ENCODE data around the gene ZNF423. TPM values are rescaled to one million over a fixed set of nuclear protein-coding genes. Genes with fewer than 3 reads are reported as not detected.

Gene ZNF423
- total and polyA plus RNA-seq, 12 donors: 1.7 to 10.6 (median 5.5) TPM

GRCh38 chr16:49526860-49527365, 329.0 kb downstream of the ZNF423 start:
- no peaks in the 10 kb centered on the region for H3K27me3 ChIP-seq
- no peaks in the 10 kb centered on the region for H3K36me3 ChIP-seq (replicated peaks in 1 of 2)
- WGBS, 4 donors: 91 to 96% (median 94%) methylated on average over 3 to 11 of the region's 11 CpGs
- DNase-seq: no peak
- no peaks in the 10 kb centered on the region for H3K9me3 ChIP-seq (replicated peaks in 1 of 3)
- no peak overlapping the region for H3K27ac ChIP-seq
- no peak overlapping the region for H3K4me3 ChIP-seq
- intact Hi-C loops (cut with DNase I): no loop called here
- no peaks in the 10 kb centered on the region for H3K4me1 ChIP-seq (replicated peaks in 1 of 2)
- TF ChIP-seq, protein P1, sequence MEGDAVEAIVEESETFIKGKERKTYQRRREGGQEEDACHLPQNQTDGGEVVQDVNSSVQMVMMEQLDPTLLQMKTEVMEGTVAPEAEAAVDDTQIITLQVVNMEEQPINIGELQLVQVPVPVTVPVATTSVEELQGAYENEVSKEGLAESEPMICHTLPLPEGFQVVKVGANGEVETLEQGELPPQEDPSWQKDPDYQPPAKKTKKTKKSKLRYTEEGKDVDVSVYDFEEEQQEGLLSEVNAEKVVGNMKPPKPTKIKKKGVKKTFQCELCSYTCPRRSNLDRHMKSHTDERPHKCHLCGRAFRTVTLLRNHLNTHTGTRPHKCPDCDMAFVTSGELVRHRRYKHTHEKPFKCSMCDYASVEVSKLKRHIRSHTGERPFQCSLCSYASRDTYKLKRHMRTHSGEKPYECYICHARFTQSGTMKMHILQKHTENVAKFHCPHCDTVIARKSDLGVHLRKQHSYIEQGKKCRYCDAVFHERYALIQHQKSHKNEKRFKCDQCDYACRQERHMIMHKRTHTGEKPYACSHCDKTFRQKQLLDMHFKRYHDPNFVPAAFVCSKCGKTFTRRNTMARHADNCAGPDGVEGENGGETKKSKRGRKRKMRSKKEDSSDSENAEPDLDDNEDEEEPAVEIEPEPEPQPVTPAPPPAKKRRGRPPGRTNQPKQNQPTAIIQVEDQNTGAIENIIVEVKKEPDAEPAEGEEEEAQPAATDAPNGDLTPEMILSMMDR (IDR thresholded peaks at IDR 0.05): no peak
- TF ChIP-seq POLR2A (IDR thresholded peaks at IDR 0.05): no peak

- TF ChIP-seq, protein P1 (IDR thresholded peaks at IDR 0.05): no peak
- no peak for TF ChIP-seq POLR2A (IDR thresholded peaks at IDR 0.05)
- no peaks in the 10 kb centered on the region for H3K36me3 ChIP-seq (replicated peaks in 1 of 2)
- intact Hi-C loops (cut with DNase I): no loop called here
- no peaks in the 10 kb centered on the region for H3K9me3 ChIP-seq (replicated peaks in 1 of 3)
- WGBS, 4 donors: 76 to 91% (median 86%) methylated on average over 7 to 9 of the region's 9 CpGs
- no peak overlapping the region for H3K27ac ChIP-seq
- H3K27me3 ChIP-seq: no peaks in the 10 kb centered on the region
- no peak overlapping the region for H3K4me3 ChIP-seq
- H3K4me1 ChIP-seq (replicated peaks in 1 of 2): no peaks in the 10 kb centered on the region
- DNase-seq: no peak
These were observed 331.0 kb downstream of the ZNF423 start for GRCh38 chr16:49524947-49525315.

- Histone ChIP-seq H3K9me3 (replicated peaks in 1 of 3) (no peaks in the 10 kb centered on the region), H3K36me3 (replicated peaks in 1 of 2) (no peaks in the 10 kb centered on the region), H3K4me3 (no peak overlapping the region), H3K27ac (no peak overlapping the region), H3K4me1 (replicated peaks in 1 of 2) (no peaks in the 10 kb centered on the region), H3K27me3 (no peaks in the 10 kb centered on the region)
- TF ChIP-seq POLR2A (IDR thresholded peaks at IDR 0.05): no peak
- TF ChIP-seq, protein P1 (IDR thresholded peaks at IDR 0.05): no peak
- WGBS, 4 donors: 42 to 46% (median 46%) methylated on average over 7 to 14 of the region's 14 CpGs
- intact Hi-C loops (cut with DNase I): no loop called here
- no peak for DNase-seq
These were observed 331.5 kb downstream of the ZNF423 start for GRCh38 chr16:49524216-49524946.

GRCh38 chr16:49523435-49524159, 332.3 kb downstream of the ZNF423 start:
- intact Hi-C loops (cut with DNase I): no loop called here
- H3K36me3 ChIP-seq (replicated peaks in 1 of 2): no peaks in the 10 kb centered on the region
- no peak for TF ChIP-seq POLR2A (IDR thresholded peaks at IDR 0.05)
- TF ChIP-seq, protein P1 (IDR thresholded peaks at IDR 0.05): no peak
- no peak for DNase-seq
- no peak overlapping the region for H3K27ac ChIP-seq
- no peak overlapping the region for H3K4me3 ChIP-seq
- no peaks in the 10 kb centered on the region for H3K9me3 ChIP-seq (replicated peaks in 1 of 3)
- H3K27me3 ChIP-seq: no peaks in the 10 kb centered on the region
- 89 to 94% (median 91%) methylated on average over 8 to 17 of the region's 17 CpGs for WGBS, 4 donors
- no peaks in the 10 kb centered on the region for H3K4me1 ChIP-seq (replicated peaks in 1 of 2)
